Kidney epithelial cell (primary cell): ENCODE data around the gene FGFBP3. TPM values are rescaled to one million over a fixed set of nuclear protein-coding genes. Genes with fewer than 3 reads are reported as not detected.

Source experiments
- DNase-seq: peaks from one replicate; pipeline ENCODE4 v3.0.0-alpha.2; 2010; ENCODE audit warnings: low read depth
- H3K27me3 ChIP-seq: 2 replicates; pipeline ENCODE4 v1.6.0; 2011; ENCODE audit warnings: low read length; ENCODE audit not compliant: control insufficient read depth, insufficient read depth
- H3K36me3 ChIP-seq: 2 replicates; pipeline ENCODE4 v1.5.1; 2011; ENCODE audit warnings: low read length; ENCODE audit not compliant: control insufficient read depth, insufficient read depth
- H3K4me3 ChIP-seq: 2 replicates; pipeline ENCODE4 v1.5.1; 2011; ENCODE audit warnings: low read depth, mild to moderate bottlenecking, control low read depth, low read length
- CTCF ChIP-seq: IDR thresholded peaks from 2 replicates; pipeline ENCODE4 v1.5.1; 2011; ENCODE audit warnings: mild to moderate bottlenecking, moderate library complexity, low read length, control low read depth, inconsistent platforms; ENCODE audit not compliant: insufficient read depth, poor library complexity, severe bottlenecking
- total RNA-seq: library from RNA; depleted of rRNA; stranded (reverse); fragments of >200 nt; gene quantifications from 2 replicates; pipeline ENCODE4 v1.2.3, GENCODE V29; 2015

Gene FGFBP3
- total RNA-seq, 1 donor from 2014 or later: 0.42 TPM

DNA sequence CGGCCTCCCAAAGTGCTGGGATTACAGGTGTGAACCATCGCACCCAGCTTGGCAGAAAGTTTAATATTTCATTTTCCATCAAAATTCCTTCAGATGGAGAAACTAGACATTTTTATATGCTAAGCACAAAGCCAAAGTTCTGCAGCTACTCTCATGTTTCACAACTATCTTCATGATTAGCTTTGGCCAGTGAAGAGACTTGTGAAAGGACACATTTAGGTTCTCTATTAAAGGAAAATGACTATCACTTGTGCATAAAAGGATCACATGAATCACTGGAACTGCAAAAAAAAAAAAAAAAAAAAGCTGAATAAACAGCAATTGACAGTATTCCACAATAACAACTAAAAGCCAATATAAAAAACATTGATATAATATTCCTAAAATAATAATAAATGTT is 16.2 kb downstream of the FGFBP3 start:
- Histone ChIP-seq H3K4me3 (no peak overlapping the region), H3K36me3 (no peaks in the 10 kb centered on the region), H3K27me3 (no peaks in the 10 kb centered on the region)
- DNase-seq: no peak
- no peak for TF ChIP-seq CTCF

- Histone ChIP-seq H3K4me3 (no peak overlapping the region), H3K36me3 (no peaks in the 10 kb centered on the region), H3K27me3 (no peaks in the 10 kb centered on the region)
- no peak for TF ChIP-seq CTCF
- DNase-seq: no peak
Measured at GRCh38 chr10:91891125-91892001, 17.9 kb downstream of the FGFBP3 start.

DNA sequence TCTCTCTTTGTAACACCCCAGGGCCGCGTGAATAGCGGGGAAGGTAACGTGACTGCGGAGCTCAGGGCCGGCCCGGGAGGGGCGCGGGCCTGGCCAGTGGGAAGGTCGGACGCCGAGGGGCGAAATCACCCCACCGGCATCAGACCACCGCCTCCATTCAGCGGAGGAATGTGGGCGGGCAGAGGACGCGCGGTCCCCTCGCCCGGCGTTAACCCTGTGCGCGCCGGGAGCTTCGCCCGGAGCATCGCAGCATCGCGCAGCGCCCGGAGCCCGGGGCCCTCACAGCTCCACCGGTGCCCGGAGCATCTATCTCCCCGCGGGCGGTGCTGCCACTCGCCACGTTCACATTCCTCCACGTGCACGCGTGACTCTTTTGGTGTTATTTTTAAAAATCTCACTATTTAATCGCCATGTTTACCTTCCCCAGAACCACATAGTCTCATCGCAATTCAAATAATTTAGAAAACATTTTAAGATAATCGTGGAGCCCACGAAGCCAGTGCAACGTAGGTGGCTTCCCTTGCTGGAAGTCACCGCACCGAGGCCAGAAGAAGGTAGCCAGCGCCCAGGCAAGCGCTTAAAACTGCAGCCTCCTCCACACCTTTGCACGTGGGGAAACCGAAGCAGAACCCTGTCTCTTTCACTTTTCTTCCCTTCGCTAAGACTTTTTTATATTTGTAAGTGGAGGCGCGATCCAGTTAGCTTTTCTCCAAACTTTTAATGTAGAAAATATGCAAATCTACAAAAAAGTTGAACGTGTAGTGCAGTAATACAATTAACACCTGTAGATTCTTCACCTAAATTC is 21.8 kb downstream of the FGFBP3 start:
- H3K27me3 ChIP-seq: no peaks in the 10 kb centered on the region
- no peak for TF ChIP-seq CTCF
- H3K4me3 ChIP-seq: peak overlapping the region; percentile 40
- no peaks in the 10 kb centered on the region for H3K36me3 ChIP-seq
- DNase-seq: no peak

- TF ChIP-seq CTCF: no peak
- H3K36me3 ChIP-seq: no peaks in the 10 kb centered on the region
- H3K27me3 ChIP-seq: no peaks in the 10 kb centered on the region
- H3K4me3 ChIP-seq: peak overlapping the region; percentile 40
- DNase-seq: no peak
Measured at GRCh38 chr10:91886954-91887271, 22.4 kb downstream of the FGFBP3 start.

GRCh38 chr10:91885362-91886079 is 23.8 kb downstream of the FGFBP3 start:
- Histone ChIP-seq H3K4me3 (no peak overlapping the region), H3K36me3 (no peaks in the 10 kb centered on the region), H3K27me3 (no peaks in the 10 kb centered on the region)
- DNase-seq: no peak
- no peak for TF ChIP-seq CTCF
